Measurements from ENCODE around the gene TMEM233. TPM values are rescaled to one million over a fixed set of nuclear protein-coding genes. Genes with fewer than 3 reads are reported as not detected.

The TMEM233 gene
- polyA plus RNA-seq, 1 experiment = not detected

DNA sequence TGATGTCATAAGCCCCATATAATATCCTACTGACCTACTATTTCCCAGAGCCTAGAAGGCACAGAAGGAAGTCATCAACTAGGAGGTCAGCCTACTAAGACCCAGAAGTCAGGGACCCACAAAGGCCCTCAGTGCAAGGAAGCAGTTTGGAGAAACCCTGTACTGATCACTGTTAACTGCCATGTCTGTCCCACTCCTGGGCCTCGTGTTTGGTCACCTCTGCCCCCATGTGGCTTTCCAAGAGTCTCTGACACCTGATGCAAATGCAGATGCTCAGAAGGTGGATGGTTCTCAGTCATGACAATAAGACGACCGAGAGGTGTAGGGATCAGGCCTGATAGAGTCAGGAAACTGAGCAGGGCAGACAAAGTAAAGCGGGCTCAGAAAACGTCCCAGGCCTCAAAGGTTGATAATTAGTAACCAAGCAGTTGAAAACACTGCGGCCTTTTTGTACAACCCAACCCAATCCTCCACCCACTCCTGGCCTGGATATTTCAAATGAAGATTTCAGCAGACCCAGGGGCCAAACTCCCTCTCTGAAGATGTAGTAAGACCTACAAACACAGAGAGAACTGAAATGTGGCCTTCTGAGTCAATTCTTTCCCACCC, 97.7 kb downstream of the TMEM233 start:
- Histone ChIP-seq H3K4me3 (ENCODE audit: low read depth, low read length) (no peak overlapping the region), H3K27ac (ENCODE audit: low read depth, low read length) (no peak overlapping the region), H3K9me3 (ENCODE audit: control insufficient read depth, insufficient read depth, low read length) (no peaks in the 10 kb centered on the region; the same call in 1 of the 2 replicates), H3K27me3 (ENCODE audit: control insufficient read depth, insufficient read depth, low read length) (no peaks in the 10 kb centered on the region)
- TF ChIP-seq CTCF (IDR thresholded peaks at IDR 0.05; ENCODE audit: low read depth, low read length) = no peak
- ChIA-PET CTCF (interaction anchor here (0.6 to 1.8 kb wide), 2 partner anchors 19 to 24 kb away, joined by 3 to 8 read pairs; partner anchors contain the start of gene PRKAB1), POLR2A (no interaction called here)
- no peak for DNase-seq (ENCODE audit: low read depth, low spot score)

DNA sequence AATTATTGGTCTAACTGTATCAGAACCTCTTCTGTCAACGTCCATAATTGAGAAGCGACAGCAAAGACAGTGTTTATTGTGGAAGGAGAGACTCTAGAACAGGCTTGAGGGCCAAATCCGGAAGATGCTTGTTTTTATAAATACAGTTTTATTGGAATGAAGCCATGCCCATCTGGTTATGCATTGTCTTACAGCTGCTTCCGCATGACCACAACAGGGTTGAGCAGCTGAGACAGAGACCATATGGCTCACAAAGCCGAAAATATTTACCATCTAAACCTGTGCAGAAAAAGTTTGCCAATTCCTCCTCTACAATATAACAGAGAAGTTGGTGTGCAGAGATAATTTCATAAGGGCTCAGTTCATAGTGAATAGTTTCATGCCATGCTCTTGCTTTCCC, 98.8 kb downstream of the TMEM233 start:
- no peak overlapping the region for H3K27ac ChIP-seq (ENCODE audit: low read depth, low read length)
- H3K9me3 ChIP-seq (ENCODE audit: control insufficient read depth, insufficient read depth, low read length) = no peaks in the 10 kb centered on the region; the same call in 1 of the 2 replicates
- no peak for TF ChIP-seq CTCF (IDR thresholded peaks at IDR 0.05; ENCODE audit: low read depth, low read length)
- no peak for DNase-seq (ENCODE audit: low read depth, low spot score)
- ChIA-PET CTCF (interaction anchor here (1.8 kb wide), 1 partner anchor 25 kb away, joined by 8 read pairs; the partner anchor contains the start of gene PRKAB1), POLR2A (no interaction called here)
- H3K4me3 ChIP-seq (ENCODE audit: low read depth, low read length) = no peak overlapping the region
- no peaks in the 10 kb centered on the region for H3K27me3 ChIP-seq (ENCODE audit: control insufficient read depth, insufficient read depth, low read length)

Small RNA genes lying within 50 kb of the gene (small RNA-seq; reads per million reads assigned to genes)
- gene RN7SKP197 (ENCODE audit: insufficient read length, low read depth) = not detected

Other genes starting within 250 kb of the TMEM233 start
- 33.8 and 34.3 TPM in 2 replicates for gene PRKAB1, start 74.4 kb downstream of the TMEM233 start, polyA plus RNA-seq (2011; rRNA removed)

Measured in AG04450 (cell line).